Karpas-422 (cell line): Measurements from ENCODE around the gene DDX4. TPM values are rescaled to one million over a fixed set of nuclear protein-coding genes. Genes with fewer than 3 reads are reported as not detected.
"Not testable (repeated sequence)": the region's sequence is repeated elsewhere in the genome, so short reads cannot be mapped to it uniquely, and the experiment has no call there.

Source experiments
- DNase-seq: peaks from one replicate; pipeline ENCODE4 v3.0.0-alpha.2; 2015
- H2AFZ ChIP-seq: fragments of 200-600 bp; sonication (generic); 2 replicates; pipeline ENCODE4 v1.6.1; 2014; ENCODE audit warnings: antibody characterized with exemption, low read length, mixed read lengths
- H3K27ac ChIP-seq: fragments of 200-600 bp; sonication (generic); 2 replicates; pipeline ENCODE4 v1.5.1; 2014; ENCODE audit warnings: mild to moderate bottlenecking, low read length, moderate library complexity
- H3K27me3 ChIP-seq: fragments of 200-600 bp; sonication (generic); 2 replicates; pipeline ENCODE4 v1.6.1; 2014; ENCODE audit warnings: low read length, mixed read lengths
- H3K36me3 ChIP-seq: fragments of 200-600 bp; sonication (generic); 2 replicates; pipeline ENCODE4 v1.6.1; 2014; ENCODE audit warnings: low read length, mixed read lengths; ENCODE audit not compliant: insufficient read depth
- H3K4me1 ChIP-seq: fragments of 200-600 bp; sonication (generic); 2 replicates; pipeline ENCODE4 v1.6.1; 2014; ENCODE audit warnings: mild to moderate bottlenecking, low read length, mixed read lengths
- H3K4me2 ChIP-seq: fragments of 200-600 bp; sonication (generic); 2 replicates; pipeline ENCODE4 v1.6.1; 2014; ENCODE audit warnings: low read length, low read depth, mild to moderate bottlenecking; ENCODE audit not compliant: poor library complexity, severe bottlenecking
- H3K4me3 ChIP-seq: fragments of 200-600 bp; sonication (generic); 2 replicates; pipeline ENCODE4 v1.5.1; 2014; ENCODE audit warnings: mild to moderate bottlenecking, antibody characterized with exemption, low read length, mixed read lengths
- H3K79me2 ChIP-seq: fragments of 200-600 bp; sonication (generic); 2 replicates; pipeline ENCODE4 v1.6.1; 2014; ENCODE audit warnings: mild to moderate bottlenecking, low read length, mixed read lengths
- H3K9ac ChIP-seq: fragments of 200-600 bp; sonication (generic); 2 replicates; pipeline ENCODE4 v1.6.0; 2014; ENCODE audit warnings: low read length
- H3K9me2 ChIP-seq: fragments of 200-600 bp; sonication (generic), shearing (Covaris generic); replicated peaks from 2 replicates; pipeline ENCODE4 v1.6.0; 2014; ENCODE audit warnings: mild to moderate bottlenecking, low read length, moderate library complexity; ENCODE audit not compliant: insufficient read depth
- H3K9me3 ChIP-seq: fragments of 300-700, 200-600 bp; sonication (generic); 2 replicates; pipeline ENCODE4 v1.6.1; 2014; ENCODE audit warnings: low read length, mixed read lengths
- H4K20me1 ChIP-seq: fragments of 200-600 bp; sonication (generic); 2 replicates; pipeline ENCODE4 v1.6.1; 2014; ENCODE audit warnings: mild to moderate bottlenecking, antibody characterized with exemption, low read length, low read depth; ENCODE audit not compliant: insufficient read depth
- total RNA-seq: library from RNA; depleted of rRNA; stranded (reverse); fragments of >200 nt; shearing (Covaris generic); gene quantifications from 2 replicates; pipeline ENCODE4 v1.2.3, GENCODE V29; 2014; ENCODE audit warnings: low replicate concordance

Gene DDX4
- total RNA-seq, 1 experiment from 2014 or later: not detected

GRCh38 chr5:55742778-55743177, 4.9 kb downstream of the DDX4 start:
- Histone ChIP-seq H3K4me3 (no peak overlapping the region), H3K79me2 (no peaks in the 10 kb centered on the region), H3K4me2 (no peak overlapping the region), H3K36me3 (no peaks in the 10 kb centered on the region), H3K9me2 (no peaks in the 10 kb centered on the region), H3K9ac (no peak overlapping the region), H3K4me1 (no peaks in the 10 kb centered on the region), H4K20me1 (no peaks in the 10 kb centered on the region), H3K27me3 (no peaks in the 10 kb centered on the region), H3K9me3 (no peaks in the 10 kb centered on the region), H2AFZ (no peak overlapping the region), H3K27ac (no peak overlapping the region)
- DNase-seq: no peak

- Histone ChIP-seq H3K27me3 (no peaks in the 10 kb centered on the region), H3K9me3 (no peaks in the 10 kb centered on the region), H3K4me3 (no peak overlapping the region), H3K36me3 (no peaks in the 10 kb centered on the region), H3K4me2 (no peak overlapping the region), H3K4me1 (no peaks in the 10 kb centered on the region), H3K27ac (no peak overlapping the region), H3K9me2 (no peaks in the 10 kb centered on the region), H4K20me1 (no peaks in the 10 kb centered on the region), H2AFZ (no peak overlapping the region), H3K9ac (no peak overlapping the region), H3K79me2 (no peaks in the 10 kb centered on the region)
- DNase-seq: no peak
Measured at GRCh38 chr5:55747778-55748318, 10.0 kb downstream of the DDX4 start.

- H3K9me3 ChIP-seq: no peaks in the 10 kb centered on the region
- no peaks in the 10 kb centered on the region for H3K9me2 ChIP-seq
- H3K9ac ChIP-seq: no peak overlapping the region
- H3K36me3 ChIP-seq: no peaks in the 10 kb centered on the region
- H3K4me2 ChIP-seq: no peak overlapping the region
- no peaks in the 10 kb centered on the region for H3K79me2 ChIP-seq
- H3K27ac ChIP-seq: no peak overlapping the region
- H3K27me3 ChIP-seq: no peaks in the 10 kb centered on the region
- no peak for DNase-seq
- no peaks in the 10 kb centered on the region for H3K4me1 ChIP-seq
- no peak overlapping the region for H2AFZ ChIP-seq
- H3K4me3 ChIP-seq: no peak overlapping the region
- H4K20me1 ChIP-seq: no peaks in the 10 kb centered on the region
Measured at GRCh38 chr5:55749387-55749786, 11.5 kb downstream of the DDX4 start.

- Histone ChIP-seq H3K27ac (no peak overlapping the region), H3K36me3 (no peaks in the 10 kb centered on the region), H4K20me1 (no peaks in the 10 kb centered on the region), H3K4me2 (no peak overlapping the region), H3K9me2 (no peaks in the 10 kb centered on the region), H3K4me3 (no peak overlapping the region), H3K4me1 (no peaks in the 10 kb centered on the region), H3K79me2 (no peaks in the 10 kb centered on the region), H3K9ac (no peak overlapping the region), H3K27me3 (no peaks in the 10 kb centered on the region), H2AFZ (no peak overlapping the region), H3K9me3 (no peaks in the 10 kb centered on the region)
- DNase-seq: no peak
Measured at GRCh38 chr5:55750063-55750462, 12.2 kb downstream of the DDX4 start.

- no peaks in the 10 kb centered on the region for H3K9me2 ChIP-seq
- no peak overlapping the region for H3K4me2 ChIP-seq
- DNase-seq: no peak
- no peaks in the 10 kb centered on the region for H3K79me2 ChIP-seq
- no peak overlapping the region for H2AFZ ChIP-seq
- no peaks in the 10 kb centered on the region for H4K20me1 ChIP-seq
- no peaks in the 10 kb centered on the region for H3K4me1 ChIP-seq
- H3K27ac ChIP-seq: no peak overlapping the region
- no peak overlapping the region for H3K9ac ChIP-seq
- no peaks in the 10 kb centered on the region for H3K36me3 ChIP-seq
- no peaks in the 10 kb centered on the region for H3K9me3 ChIP-seq
- H3K4me3 ChIP-seq: no peak overlapping the region
- no peaks in the 10 kb centered on the region for H3K27me3 ChIP-seq
Measured at GRCh38 chr5:55750499-55750898, 12.6 kb downstream of the DDX4 start.

- Histone ChIP-seq H3K9ac (no peak overlapping the region), H3K79me2 (no peaks in the 10 kb centered on the region)
Measured at GRCh38 chr5:55758231-55758630, 20.4 kb downstream of the DDX4 start.

GRCh38 chr5:55758714-55759113, 20.9 kb downstream of the DDX4 start:
- Histone ChIP-seq H3K79me2 (no peaks in the 10 kb centered on the region), H3K9me3 (no peaks in the 10 kb centered on the region), H3K4me2 (no peak overlapping the region), H3K4me1 (no peaks in the 10 kb centered on the region), H2AFZ (no peak overlapping the region), H3K27ac (no peak overlapping the region), H3K4me3 (no peak overlapping the region), H4K20me1 (no peaks in the 10 kb centered on the region), H3K27me3 (peaks cover 3% of the 10 kb centered on the region; the same call in 1 of the 2 replicates), H3K9ac (no peak overlapping the region), H3K9me2 (no peaks in the 10 kb centered on the region), H3K36me3 (no peaks in the 10 kb centered on the region)
- DNase-seq: no peak

More at GRCh38 chr5:55758231-55758630, 20.4 kb downstream of the DDX4 start:
- H4K20me1 ChIP-seq: no peaks in the 10 kb centered on the region
- no peaks in the 10 kb centered on the region for H3K9me2 ChIP-seq
- DNase-seq: no peak
- H3K4me2 ChIP-seq: no peak overlapping the region
- H3K36me3 ChIP-seq: no peaks in the 10 kb centered on the region
- no peaks in the 10 kb centered on the region for H3K27me3 ChIP-seq
- H3K9me3 ChIP-seq: no peaks in the 10 kb centered on the region
- no peak overlapping the region for H3K27ac ChIP-seq
- no peaks in the 10 kb centered on the region for H3K4me1 ChIP-seq
- H3K4me3 ChIP-seq: no peak overlapping the region
- H2AFZ ChIP-seq: no peak overlapping the region

GRCh38 chr5:55761721-55762120, 23.9 kb downstream of the DDX4 start:
- not testable (repeated sequence) for H3K9me3 ChIP-seq, H3K27me3 ChIP-seq, H3K4me1 ChIP-seq, H3K4me2 ChIP-seq, H4K20me1 ChIP-seq, H2AFZ ChIP-seq, H3K79me2 ChIP-seq, H3K27ac ChIP-seq, H3K9ac ChIP-seq, H3K9me2 ChIP-seq, DNase-seq, H3K36me3 ChIP-seq, H3K4me3 ChIP-seq
